ENCODE data around the gene HOXA9.

DNA sequence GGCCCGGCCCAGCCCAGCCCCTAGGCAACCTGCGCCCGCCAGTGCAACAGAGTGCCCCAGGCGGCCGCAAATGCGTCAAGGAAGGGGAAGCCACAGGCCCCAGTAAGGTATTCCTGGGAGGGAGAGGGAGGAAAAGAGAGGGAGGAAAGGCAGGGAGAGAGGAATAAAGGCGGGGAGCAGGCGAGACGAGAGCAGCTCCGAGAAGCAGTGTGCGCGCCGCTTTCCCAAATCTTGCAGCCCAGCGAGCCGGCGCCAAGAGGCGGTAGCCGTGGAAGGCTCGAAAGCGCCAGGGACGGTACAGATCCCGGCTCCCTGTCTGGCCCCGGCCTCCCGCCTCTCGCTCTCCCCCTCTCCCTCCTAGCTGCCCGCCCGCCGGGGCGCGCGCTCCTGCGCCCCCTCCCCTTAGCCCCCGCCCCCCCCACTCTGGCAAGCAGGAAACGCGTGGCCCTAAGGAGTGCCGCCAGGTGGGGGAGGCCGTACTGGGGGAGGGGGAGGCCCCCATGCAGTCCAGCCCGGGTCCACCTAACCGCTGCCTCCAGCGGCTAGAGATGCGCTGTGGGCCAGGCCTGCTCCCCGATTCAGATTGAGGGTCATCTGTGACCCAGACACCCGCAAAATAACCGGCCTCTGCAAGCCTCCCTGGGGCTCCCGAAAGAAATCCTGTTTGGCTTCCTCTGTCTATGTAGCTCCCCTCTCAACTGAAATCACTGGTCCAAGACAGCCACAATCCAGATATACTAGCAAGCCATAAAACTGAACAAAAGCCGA, 4.5 kb upstream of the HOXA9 start:
- no peak for TF ChIP-seq POLR2A (IDR thresholded peaks at IDR 0.05)
- TF ChIP-seq, protein P1, sequence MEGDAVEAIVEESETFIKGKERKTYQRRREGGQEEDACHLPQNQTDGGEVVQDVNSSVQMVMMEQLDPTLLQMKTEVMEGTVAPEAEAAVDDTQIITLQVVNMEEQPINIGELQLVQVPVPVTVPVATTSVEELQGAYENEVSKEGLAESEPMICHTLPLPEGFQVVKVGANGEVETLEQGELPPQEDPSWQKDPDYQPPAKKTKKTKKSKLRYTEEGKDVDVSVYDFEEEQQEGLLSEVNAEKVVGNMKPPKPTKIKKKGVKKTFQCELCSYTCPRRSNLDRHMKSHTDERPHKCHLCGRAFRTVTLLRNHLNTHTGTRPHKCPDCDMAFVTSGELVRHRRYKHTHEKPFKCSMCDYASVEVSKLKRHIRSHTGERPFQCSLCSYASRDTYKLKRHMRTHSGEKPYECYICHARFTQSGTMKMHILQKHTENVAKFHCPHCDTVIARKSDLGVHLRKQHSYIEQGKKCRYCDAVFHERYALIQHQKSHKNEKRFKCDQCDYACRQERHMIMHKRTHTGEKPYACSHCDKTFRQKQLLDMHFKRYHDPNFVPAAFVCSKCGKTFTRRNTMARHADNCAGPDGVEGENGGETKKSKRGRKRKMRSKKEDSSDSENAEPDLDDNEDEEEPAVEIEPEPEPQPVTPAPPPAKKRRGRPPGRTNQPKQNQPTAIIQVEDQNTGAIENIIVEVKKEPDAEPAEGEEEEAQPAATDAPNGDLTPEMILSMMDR (IDR thresholded peaks at IDR 0.05), result no peak

Measured in testis (tissue), 2 donors.